IPS-20b (cell line): ENCODE measurements around the gene ARHGAP22.

Source experiments
- H3K27ac ChIP-seq: one replicate; pipeline ENCODE4 v1.5.1; 2013; ENCODE audit warnings: low read length
- H3K27me3 ChIP-seq: 2 replicates; pipeline ENCODE4 v1.6.1; 2013; ENCODE audit warnings: mild to moderate bottlenecking, low read length, inconsistent platforms; ENCODE audit not compliant: insufficient read depth
- H3K36me3 ChIP-seq: 2 replicates; pipeline ENCODE4 v1.6.1; 2013; ENCODE audit warnings: low read depth, mild to moderate bottlenecking, inconsistent platforms, low read length, moderate library complexity; ENCODE audit not compliant: insufficient read depth
- H3K4me1 ChIP-seq: 2 replicates; pipeline ENCODE4 v1.6.1; 2013; ENCODE audit warnings: mild to moderate bottlenecking, control low read depth, inconsistent platforms, low read length, moderate library complexity; ENCODE audit not compliant: insufficient read depth
- H3K4me3 ChIP-seq: 2 replicates; pipeline ENCODE4 v1.5.1; 2013; ENCODE audit warnings: mild to moderate bottlenecking, low read length, inconsistent platforms
- H3K9ac ChIP-seq: 2 replicates; pipeline ENCODE4 v1.6.1; 2013; ENCODE audit warnings: low read depth, mild to moderate bottlenecking, inconsistent platforms, low read length, moderate library complexity
- H3K9me3 ChIP-seq: 2 replicates; pipeline ENCODE4 v1.6.1; 2013; ENCODE audit warnings: mild to moderate bottlenecking, low read depth, low read length, inconsistent platforms; ENCODE audit not compliant: insufficient read depth

The ARHGAP22 gene

GRCh38 chr10:48574322-48574796 lies 30.5 kb downstream of the ARHGAP22 start:
- H3K27me3 ChIP-seq: no peaks in the 10 kb centered on the region
- H3K27ac ChIP-seq: no peak overlapping the region
- H3K4me1 ChIP-seq: no peaks in the 10 kb centered on the region
- H3K9me3 ChIP-seq: no peaks in the 10 kb centered on the region
- no peaks in the 10 kb centered on the region for H3K36me3 ChIP-seq
- H3K9ac ChIP-seq: no peak overlapping the region
- H3K4me3 ChIP-seq: no peak overlapping the region

DNA sequence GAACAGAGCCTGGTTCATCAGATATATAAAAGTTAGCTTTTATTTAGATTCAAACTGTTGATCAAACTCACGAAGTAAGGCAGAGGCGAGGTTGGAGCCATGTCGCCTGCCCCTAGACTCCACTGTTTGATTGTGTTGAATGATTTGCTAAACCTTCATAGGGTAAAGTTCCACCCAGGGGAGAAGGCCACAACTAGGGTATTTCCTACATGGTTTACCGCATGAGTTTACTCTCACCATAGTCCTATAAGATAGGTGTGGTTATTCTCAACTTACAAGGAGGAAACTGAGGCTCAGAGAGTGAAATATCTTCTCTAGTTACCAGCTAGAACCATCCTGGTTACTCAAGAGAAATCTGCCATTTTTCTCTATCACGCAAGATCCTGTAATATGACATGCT lies 31.8 kb downstream of the ARHGAP22 start:
- Histone ChIP-seq H3K4me3 (no peak overlapping the region), H3K9me3 (no peaks in the 10 kb centered on the region), H3K27me3 (no peaks in the 10 kb centered on the region), H3K27ac (no peak overlapping the region), H3K36me3 (no peaks in the 10 kb centered on the region), H3K4me1 (no peaks in the 10 kb centered on the region), H3K9ac (no peak overlapping the region)

DNA sequence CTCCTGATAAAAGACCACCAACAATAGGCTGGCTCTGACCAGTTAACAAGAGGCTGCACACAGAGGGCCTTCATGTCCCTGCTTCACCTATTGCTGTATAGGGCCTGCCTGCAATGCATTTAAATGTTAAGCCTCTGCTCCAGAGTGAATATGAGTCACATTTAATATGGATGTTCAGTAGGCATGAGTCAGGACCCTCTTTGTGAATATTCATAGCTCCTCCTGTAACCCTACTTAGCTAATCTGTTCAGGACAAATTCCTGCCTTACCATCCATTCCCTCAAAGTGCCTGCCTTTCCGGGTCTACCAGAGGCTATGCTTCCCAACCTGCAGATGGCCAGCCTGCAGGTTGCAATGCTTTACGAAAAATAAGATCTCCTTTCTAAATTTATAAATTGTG lies 32.5 kb downstream of the ARHGAP22 start:
- Histone ChIP-seq H3K4me1 (no peaks in the 10 kb centered on the region), H3K36me3 (no peaks in the 10 kb centered on the region), H3K27ac (no peak overlapping the region), H3K27me3 (no peaks in the 10 kb centered on the region), H3K4me3 (no peak overlapping the region), H3K9ac (no peak overlapping the region), H3K9me3 (no peaks in the 10 kb centered on the region)

- no peaks in the 10 kb centered on the region for H3K9me3 ChIP-seq
- no peak overlapping the region for H3K27ac ChIP-seq
- no peaks in the 10 kb centered on the region for H3K36me3 ChIP-seq
- H3K9ac ChIP-seq: no peak overlapping the region
- H3K4me3 ChIP-seq: no peak overlapping the region
- no peaks in the 10 kb centered on the region for H3K4me1 ChIP-seq
- H3K27me3 ChIP-seq: no peaks in the 10 kb centered on the region
These were observed 36.3 kb downstream of the ARHGAP22 start for GRCh38 chr10:48568546-48568945.

DNA sequence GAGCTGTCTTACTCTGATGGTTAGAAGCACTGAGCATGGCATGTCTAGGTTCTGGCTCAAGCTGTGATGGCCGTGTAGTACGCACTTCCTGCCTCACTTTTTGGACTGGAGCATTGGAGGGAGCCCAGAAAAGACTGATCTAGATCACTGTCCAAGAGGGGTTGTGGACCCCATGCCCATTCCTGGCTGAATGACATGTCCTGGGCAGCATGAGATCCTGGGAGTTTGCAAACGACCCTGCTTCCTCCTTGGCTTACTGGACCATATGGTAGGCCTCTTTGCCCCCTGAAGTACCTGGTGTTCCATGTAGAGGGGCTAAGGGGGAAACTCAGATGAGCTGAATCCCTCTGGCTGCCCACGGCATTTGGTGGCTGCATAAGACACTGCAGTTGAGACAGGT lies 36.7 kb downstream of the ARHGAP22 start:
- no peak overlapping the region for H3K9ac ChIP-seq
- no peak overlapping the region for H3K27ac ChIP-seq
- no peaks in the 10 kb centered on the region for H3K36me3 ChIP-seq
- no peaks in the 10 kb centered on the region for H3K9me3 ChIP-seq
- no peak overlapping the region for H3K4me3 ChIP-seq
- H3K4me1 ChIP-seq: no peaks in the 10 kb centered on the region
- H3K27me3 ChIP-seq: no peaks in the 10 kb centered on the region

DNA sequence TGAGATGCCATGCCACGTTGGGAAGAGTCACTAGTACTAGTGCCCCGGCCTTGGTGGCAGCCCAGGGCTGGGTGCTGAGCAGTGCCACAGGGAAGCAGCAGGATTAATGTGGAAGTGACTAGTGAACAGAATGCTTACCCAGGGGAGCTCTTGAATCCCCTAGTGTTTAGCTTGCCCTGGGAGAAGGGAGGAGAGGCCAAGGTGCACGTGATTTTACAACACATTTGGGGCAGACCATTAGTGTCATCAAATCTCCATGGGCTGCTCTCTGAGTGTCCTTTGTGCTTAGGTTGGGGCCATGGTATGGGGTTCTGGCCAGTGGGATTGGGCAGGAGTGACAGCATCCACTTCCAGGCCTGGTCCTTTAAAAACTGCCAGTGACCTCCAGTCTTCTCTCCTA lies 37.5 kb downstream of the ARHGAP22 start:
- Histone ChIP-seq H3K4me3 (no peak overlapping the region), H3K27ac (no peak overlapping the region), H3K4me1 (no peaks in the 10 kb centered on the region), H3K27me3 (no peaks in the 10 kb centered on the region), H3K9me3 (no peaks in the 10 kb centered on the region), H3K36me3 (no peaks in the 10 kb centered on the region), H3K9ac (no peak overlapping the region)

DNA sequence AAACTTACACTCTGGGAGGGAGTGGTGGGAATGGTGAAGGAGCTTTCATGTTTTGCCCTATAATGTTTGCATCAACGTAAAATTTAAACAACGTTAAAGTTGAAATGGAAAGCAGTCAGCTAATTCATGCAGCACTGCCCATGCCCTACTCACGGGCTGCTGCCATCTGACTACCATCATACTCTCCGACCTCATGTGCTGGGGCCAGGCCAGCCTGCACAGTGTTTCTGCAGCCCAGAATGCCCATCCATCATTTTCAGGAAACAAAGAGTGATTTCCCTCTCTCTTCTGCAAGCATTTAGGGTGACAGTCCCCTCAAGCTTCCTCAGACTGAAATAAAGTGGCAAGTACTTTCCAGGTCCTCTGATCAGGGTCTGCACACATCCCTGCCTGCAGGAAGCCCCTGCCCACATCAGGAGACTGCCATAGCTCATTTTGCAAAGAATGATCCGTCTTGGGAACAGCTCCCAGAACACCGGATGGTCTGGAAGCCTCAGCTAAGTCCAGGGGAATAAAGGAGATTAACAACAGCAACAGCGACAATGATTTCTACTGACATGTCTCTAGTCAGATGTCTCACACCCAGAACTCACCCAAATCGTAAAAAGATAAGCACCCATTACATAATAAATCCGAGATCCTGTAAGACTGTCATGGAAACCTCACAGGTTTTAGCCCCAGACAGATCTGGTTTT lies 40.3 kb downstream of the ARHGAP22 start:
- Histone ChIP-seq H3K27ac (no peak overlapping the region), H3K36me3 (no peaks in the 10 kb centered on the region), H3K4me1 (no peaks in the 10 kb centered on the region), H3K27me3 (no peaks in the 10 kb centered on the region), H3K9me3 (no peaks in the 10 kb centered on the region), H3K9ac (no peak overlapping the region), H3K4me3 (no peak overlapping the region)

- H3K36me3 ChIP-seq: no peaks in the 10 kb centered on the region
- no peak overlapping the region for H3K9ac ChIP-seq
- no peak overlapping the region for H3K27ac ChIP-seq
- H3K4me3 ChIP-seq: no peak overlapping the region
- H3K9me3 ChIP-seq: no peaks in the 10 kb centered on the region
- H3K27me3 ChIP-seq: no peaks in the 10 kb centered on the region
- H3K4me1 ChIP-seq: no peaks in the 10 kb centered on the region
These were observed 47.3 kb downstream of the ARHGAP22 start for GRCh38 chr10:48557511-48558123.

DNA sequence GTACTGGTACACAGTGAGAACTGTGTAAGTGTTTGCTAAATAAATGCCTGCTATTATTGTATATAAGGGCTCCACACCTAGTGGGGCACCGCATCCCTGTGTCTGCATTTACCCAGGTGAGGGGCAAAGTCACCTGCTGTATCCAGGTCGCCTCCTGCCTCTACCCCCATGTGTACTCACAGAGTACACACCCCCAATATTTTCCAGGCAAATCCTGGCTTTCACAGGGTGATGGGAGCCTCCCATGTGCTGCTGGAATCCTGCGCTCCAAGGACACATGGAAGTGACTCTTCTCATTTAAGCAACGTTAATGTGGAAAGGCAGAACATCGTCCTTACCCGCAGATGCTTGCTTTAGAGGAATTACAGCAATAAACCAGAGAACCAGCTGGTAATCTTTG lies 48.2 kb downstream of the ARHGAP22 start:
- Histone ChIP-seq H3K4me1 (no peaks in the 10 kb centered on the region), H3K36me3 (no peaks in the 10 kb centered on the region), H3K27me3 (no peaks in the 10 kb centered on the region), H3K4me3 (no peak overlapping the region), H3K27ac (no peak overlapping the region), H3K9ac (no peak overlapping the region), H3K9me3 (no peaks in the 10 kb centered on the region)

DNA sequence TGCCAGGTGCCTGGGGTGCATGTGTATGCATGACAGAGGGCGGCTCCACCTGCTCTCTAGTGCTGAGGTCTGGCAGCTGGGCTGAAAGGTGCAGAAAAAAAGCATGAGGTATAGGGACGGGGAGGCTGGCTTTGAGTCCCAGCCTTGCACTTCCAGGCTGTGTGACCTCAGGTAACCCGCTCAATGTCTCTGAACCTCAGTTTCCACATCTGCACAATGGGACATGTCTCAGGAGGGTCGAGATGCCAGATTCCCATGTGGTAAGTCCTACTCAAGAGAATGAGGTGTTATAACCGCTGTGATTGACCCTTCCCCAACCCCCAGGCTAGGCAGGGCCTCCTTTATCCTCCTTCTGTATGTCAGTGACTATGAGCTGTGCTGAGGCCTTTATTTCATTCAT lies 48.8 kb downstream of the ARHGAP22 start:
- H3K9ac ChIP-seq: no peak overlapping the region

DNA sequence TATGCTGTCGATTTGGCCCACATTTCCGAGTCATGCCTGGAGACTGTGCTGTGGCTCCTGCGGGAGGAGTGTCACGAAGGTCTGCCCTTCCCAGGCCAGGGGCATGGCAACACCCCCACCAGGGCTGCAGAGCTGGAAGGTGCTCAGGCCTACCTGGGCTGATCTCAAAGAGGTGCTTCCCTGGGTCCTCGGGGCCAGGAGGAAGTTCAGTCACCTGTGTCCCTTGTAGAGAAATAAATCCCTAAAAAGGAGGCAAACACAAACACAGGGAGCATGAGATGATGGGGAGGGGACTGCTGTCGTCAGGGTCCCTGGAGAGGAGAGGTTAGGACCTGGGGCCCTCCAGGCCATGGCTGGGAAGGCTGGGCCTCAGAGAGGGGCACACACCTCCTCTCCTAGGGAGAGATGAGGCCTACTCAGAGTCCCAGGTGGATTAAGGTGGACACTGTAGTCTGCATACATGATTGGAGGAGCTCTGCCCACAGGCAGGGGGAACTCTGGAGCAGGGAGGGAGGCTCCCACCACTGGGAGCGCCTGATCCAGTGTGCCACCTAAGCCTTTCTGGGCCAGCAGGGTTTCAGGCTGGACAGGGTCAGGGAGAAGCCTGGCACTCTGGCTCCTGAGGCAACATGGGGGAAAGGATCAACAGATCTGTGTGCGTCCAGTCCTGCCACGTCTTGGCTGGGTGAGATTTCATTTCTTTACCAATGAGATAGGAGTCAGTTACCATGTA lies 49.4 kb downstream of the ARHGAP22 start:
- H3K27me3 ChIP-seq: no peaks in the 10 kb centered on the region
- H3K4me1 ChIP-seq: no peaks in the 10 kb centered on the region
- no peak overlapping the region for H3K4me3 ChIP-seq
- H3K9me3 ChIP-seq: no peaks in the 10 kb centered on the region
- no peaks in the 10 kb centered on the region for H3K36me3 ChIP-seq
- H3K9ac ChIP-seq: no peak overlapping the region
- no peak overlapping the region for H3K27ac ChIP-seq

More for the DNA sequence above, 48.8 kb downstream of the ARHGAP22 start:
- Histone ChIP-seq H3K36me3 (no peaks in the 10 kb centered on the region), H3K4me1 (no peaks in the 10 kb centered on the region), H3K4me3 (no peak overlapping the region), H3K27me3 (no peaks in the 10 kb centered on the region), H3K27ac (no peak overlapping the region), H3K9me3 (no peaks in the 10 kb centered on the region)

DNA sequence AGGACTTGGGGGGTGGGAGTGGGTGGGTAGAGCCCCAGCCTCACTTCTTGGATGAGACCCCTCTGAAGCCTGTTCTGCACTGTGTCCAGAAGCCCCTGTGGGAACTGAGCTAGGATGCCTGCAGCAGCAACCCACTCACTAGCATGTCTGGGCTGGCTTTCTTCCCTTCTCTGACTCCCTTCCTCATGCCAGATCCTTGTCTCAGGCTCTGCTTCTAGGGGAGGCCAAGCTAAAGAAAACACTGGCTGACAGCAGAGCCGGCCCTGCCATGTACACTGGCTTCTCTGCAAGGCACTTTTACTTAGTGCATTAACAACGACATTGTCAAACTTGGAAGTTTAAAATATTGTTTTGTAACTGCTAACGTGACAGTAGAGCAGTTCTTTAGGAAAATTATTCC lies 50.2 kb downstream of the ARHGAP22 start:
- H3K9me3 ChIP-seq: no peaks in the 10 kb centered on the region
- no peaks in the 10 kb centered on the region for H3K4me1 ChIP-seq
- H3K27me3 ChIP-seq: no peaks in the 10 kb centered on the region
- H3K4me3 ChIP-seq: no peak overlapping the region
- no peaks in the 10 kb centered on the region for H3K36me3 ChIP-seq
- no peak overlapping the region for H3K9ac ChIP-seq
- H3K27ac ChIP-seq: no peak overlapping the region
